Testis (tissue), 3 donors: ENCODE results near the gene LTBP1. TPM values are rescaled to one million over a fixed set of nuclear protein-coding genes. Genes with fewer than 3 reads are reported as not detected.

Experiments
- DNase-seq: peaks from one replicate; pipeline ENCODE4 v3.0.0-alpha.2; 2019
- H3K27ac ChIP-seq, 2 donors: fragments of 200-600 bp; sonication (generic); one replicate each; pipeline ENCODE4 v1.5.1; 2019
- H3K27me3 ChIP-seq: fragments of 200-600 bp; sonication (generic); one replicate; pipeline ENCODE4 v1.5.1; 2019
- H3K36me3 ChIP-seq: fragments of 200-600 bp; sonication (generic); one replicate; pipeline ENCODE4 v1.5.1; 2017; ENCODE audit warnings: low read depth; ENCODE audit errors: missing control alignments
- H3K4me1 ChIP-seq: fragments of 200-600 bp; sonication (generic); one replicate; pipeline ENCODE4 v1.5.1; 2019
- H3K4me3 ChIP-seq, 2 donors: fragments of 200-600 bp; sonication (generic); one replicate each; pipeline ENCODE4 v1.5.1; 2017 to 2019
- H3K9me3 ChIP-seq: fragments of 200-600 bp; sonication (generic); one replicate; pipeline ENCODE4 v1.5.1; 2017
- CTCF ChIP-seq, 3 experiments: fragments of 450-650 bp in 2 of 3; fragments of 200-600 bp in 1 of 3; sonication (generic) in 1 of 3; IDR thresholded peaks; one replicate each; pipeline ENCODE4 v1.5.1; 2016 to 2019; ENCODE audit warnings: antibody characterized with exemption in 3 of 3, mild to moderate bottlenecking in 2 of 3, moderate library complexity in 1 of 3
- POLR2A ChIP-seq: fragments of 450-650 bp; IDR thresholded peaks from one replicate; pipeline ENCODE4 v1.6.1; 2017; ENCODE audit warnings: antibody characterized with exemption, mild to moderate bottlenecking, moderate library complexity
- WGBS, 2 donors: methylation state at CpG; one replicate each; pipeline ENCODE4 v1.1.5; 2018; 5-methylcytosine and 5-hydroxymethylcytosine counted together
- intact Hi-C: fragments of 100-400 bp; cut with DNase I; formaldehyde crosslinking; loops from one replicate; pipeline ENCODE4 v1.15.1; 2023; ENCODE audit warnings: low total_unique reads
- polyA plus RNA-seq: library from polyadenylated mRNA; stranded (reverse); fragments of 350-450 nt; fragmentation: Illumina TruSeq; extraction: RNeasy Lipid Tissue Mini Kit (QIAGEN cat#74804); gene quantifications from one replicate; pipeline ENCODE4 v1.2.3, GENCODE V29; 2014; ENCODE audit warnings: low read depth, low replicate concordance; ENCODE audit not compliant: insufficient read depth
- total RNA-seq, 2 donors: library from RNA; depleted of rRNA; stranded (reverse); fragments of >200 nt; gene quantifications; one replicate each; pipeline ENCODE4 v1.2.3, GENCODE V29; 2016

LTBP1 gene
- total and polyA plus RNA-seq, 3 donors from 2014 or later = 39.6 to 51.5 (median 44.0) TPM

- Histone ChIP-seq H3K27me3 (no peaks in the 10 kb centered on the region), H3K36me3 (no peaks in the 10 kb centered on the region), H3K4me1 (peaks cover 9% of the 10 kb centered on the region), H3K4me3 (no peak overlapping the region), H3K9me3 (no peaks in the 10 kb centered on the region), H3K27ac (no peak overlapping the region)
- DNase-seq = no peak
- 83 to 84% methylated on average over 3 of the region's 3 CpGs for WGBS, 2 donors
- intact Hi-C loops = no loop called here
- TF ChIP-seq POLR2A (no peak), CTCF (IDR thresholded peaks at IDR 0.05) (no peak)
Observed at GRCh38 chr2:33221046-33221784, 274.5 kb downstream of the LTBP1 start.

DNA sequence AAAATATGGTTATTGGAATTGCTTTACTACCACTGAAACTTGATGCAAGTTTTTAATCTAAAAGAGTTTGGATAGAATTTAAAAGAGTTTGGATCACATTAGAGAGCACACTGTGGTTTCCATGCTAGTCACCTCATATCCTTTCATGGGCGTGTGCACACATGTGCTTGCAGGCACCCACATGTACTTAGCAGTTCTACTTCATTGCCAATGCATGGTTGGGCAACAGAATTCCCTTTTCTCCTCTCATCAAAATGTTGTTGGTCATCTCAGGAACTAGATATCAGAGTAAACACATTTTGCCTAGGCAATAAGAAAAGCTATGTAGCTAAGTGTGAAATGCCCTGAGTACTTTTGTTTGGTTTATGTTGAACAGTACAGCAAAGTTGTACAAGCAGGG lies 275.6 kb downstream of the LTBP1 start:
- 90 to 94% methylated on average over 1 of the region's 1 CpG for whole genome bisulfite sequencing, 2 donors
- Histone ChIP-seq H3K36me3 (no peaks in the 10 kb centered on the region), H3K9me3 (no peaks in the 10 kb centered on the region), H3K27me3 (no peaks in the 10 kb centered on the region), H3K4me3 (no peak overlapping the region), H3K4me1 (peaks cover 2% of the 10 kb centered on the region), H3K27ac (no peak overlapping the region)
- intact Hi-C loops = no loop called here
- no peak for DNase-seq
- TF ChIP-seq CTCF (IDR thresholded peaks at IDR 0.05) = no peak
- no peak for TF ChIP-seq POLR2A

GRCh38 chr2:33223856-33224255 lies 277.1 kb downstream of the LTBP1 start:
- intact Hi-C loops = no loop called here
- Histone ChIP-seq H3K27ac (no peak overlapping the region), H3K9me3 (no peaks in the 10 kb centered on the region), H3K4me1 (no peaks in the 10 kb centered on the region), H3K27me3 (no peaks in the 10 kb centered on the region), H3K36me3 (no peaks in the 10 kb centered on the region), H3K4me3 (no peak overlapping the region)
- TF ChIP-seq CTCF (IDR thresholded peaks at IDR 0.05) = no peak
- TF ChIP-seq POLR2A = no peak
- WGBS, 2 donors = 92 to 94% methylated on average over 4 of the region's 4 CpGs
- no peak for DNase-seq

- TF ChIP-seq POLR2A (no peak), CTCF (IDR thresholded peaks at IDR 0.05) (no peak)
Observed at GRCh38 chr2:33225350-33225749, 278.6 kb downstream of the LTBP1 start.

GRCh38 chr2:33226546-33226945 lies 279.8 kb downstream of the LTBP1 start:
- H3K27ac ChIP-seq = no peak overlapping the region
- intact Hi-C loops = no loop called here
- no peak overlapping the region for H3K4me3 ChIP-seq
- DNase-seq = no peak
- no peaks in the 10 kb centered on the region for H3K4me1 ChIP-seq
- no peaks in the 10 kb centered on the region for H3K36me3 ChIP-seq
- no peak for TF ChIP-seq POLR2A
- TF ChIP-seq CTCF (IDR thresholded peaks at IDR 0.05) = no peak
- H3K9me3 ChIP-seq = no peaks in the 10 kb centered on the region
- no peaks in the 10 kb centered on the region for H3K27me3 ChIP-seq
- 94 to 96% methylated on average over 4 of the region's 4 CpGs for WGBS, 2 donors

More at GRCh38 chr2:33225350-33225749, 278.6 kb downstream of the LTBP1 start:
- WGBS, 2 donors = 91 to 100% methylated on average over 2 of the region's 2 CpGs
- no peak for DNase-seq
- Histone ChIP-seq H3K36me3 (no peaks in the 10 kb centered on the region), H3K9me3 (no peaks in the 10 kb centered on the region), H3K4me1 (no peaks in the 10 kb centered on the region), H3K27ac (no peak overlapping the region), H3K4me3 (no peak overlapping the region), H3K27me3 (no peaks in the 10 kb centered on the region)
- intact Hi-C loops = no loop called here
